BLaER1 treated with 17β-estradiol and CSF1 and Interleukin-3, amounts not matched to agents 10 nM and 100 nM (cell line): ENCODE results near the gene SLCO1B3.

Experiments used
- H3K27ac ChIP-seq, 11 experiments: shearing (Covaris generic); formaldehyde crosslinking; 2 replicates each; pipeline ENCODE4 v1.8.1; 2022
- H3K27me3 ChIP-seq, 11 experiments: shearing (Covaris generic); formaldehyde crosslinking; 2 replicates each; pipeline ENCODE4 v1.8.1; 2022
- H3K36me3 ChIP-seq, 11 experiments: shearing (Covaris generic); formaldehyde crosslinking; 2 replicates each; pipeline ENCODE4 v1.8.1; 2022
- H3K4me1 ChIP-seq, 10 experiments: shearing (Covaris generic); formaldehyde crosslinking; 2 replicates each; pipeline ENCODE4 v1.8.1; 2022
- H3K4me2 ChIP-seq, 11 experiments: shearing (Covaris generic); formaldehyde crosslinking; 2 replicates each; pipeline ENCODE4 v1.8.1; 2022
- H3K4me3 ChIP-seq, 10 experiments: shearing (Covaris generic); formaldehyde crosslinking; 2 replicates each; pipeline ENCODE4 v1.8.1; 2022
- H3K9ac ChIP-seq, 11 experiments: shearing (Covaris generic); formaldehyde crosslinking; 2 replicates each; pipeline ENCODE4 v1.8.1; 2022
- H3K9me3 ChIP-seq, 11 experiments: shearing (Covaris generic); formaldehyde crosslinking; replicated peaks in 1 of 11; 2 replicates each; pipeline ENCODE4 v1.8.1; 2022
- H4K20me1 ChIP-seq, 11 experiments: shearing (Covaris generic); formaldehyde crosslinking; 2 replicates each; pipeline ENCODE4 v1.8.1; 2022
- Cebpa-rat ChIP-seq, 11 experiments: shearing (Covaris generic); IDR thresholded peaks; 2 replicates each; pipeline ENCODE4 v1.8.1; 2022

The SLCO1B3 gene

GRCh38 chr12:20963303-20963702 lies 152.8 kb downstream of the SLCO1B3 start:
- no peaks in the 10 kb centered on the region for H4K20me1 ChIP-seq
- H3K4me1 ChIP-seq = no peaks in the 10 kb centered on the region
- H3K27me3 ChIP-seq = no peaks in the 10 kb centered on the region
- no peaks in the 10 kb centered on the region for H3K36me3 ChIP-seq
- no peak overlapping the region for H3K4me3 ChIP-seq
- peaks cover 0 to 8% (median 0%) of the 10 kb centered on the region in 11 experiments; a peak in 3 of 22 replicates for H3K9me3 ChIP-seq
- no peak overlapping the region for H3K4me2 ChIP-seq
- no peak for TF ChIP-seq Cebpa-rat (IDR thresholded peaks at IDR 0.05)
- no peak overlapping the region for H3K27ac ChIP-seq
- no peak overlapping the region for H3K9ac ChIP-seq

- no peak overlapping the region for H3K4me3 ChIP-seq
- H4K20me1 ChIP-seq = no peaks in the 10 kb centered on the region
- H3K4me2 ChIP-seq = no peak overlapping the region
- peaks cover 0 to 8% (median 0%) of the 10 kb centered on the region in 11 experiments; a peak in 3 of 22 replicates for H3K9me3 ChIP-seq
- no peak overlapping the region for H3K27ac ChIP-seq
- no peaks in the 10 kb centered on the region for H3K4me1 ChIP-seq
- no peaks in the 10 kb centered on the region for H3K27me3 ChIP-seq
- no peaks in the 10 kb centered on the region for H3K36me3 ChIP-seq
- no peak overlapping the region for H3K9ac ChIP-seq
- no peak for TF ChIP-seq Cebpa-rat (IDR thresholded peaks at IDR 0.05)
Measured at GRCh38 chr12:20963762-20964161, 153.3 kb downstream of the SLCO1B3 start.
